Hepatocyte (in vitro differentiated cells): Measurements from ENCODE around the gene RCBTB2. TPM values are rescaled to one million over a fixed set of nuclear protein-coding genes. Genes with fewer than 3 reads are reported as not detected.
"Not testable (repeated sequence)": the region's sequence is repeated elsewhere in the genome, so short reads cannot be mapped to it uniquely, and the experiment has no call there.

ENCODE experiments used
- DNase-seq: peaks from one replicate; pipeline ENCODE4 v3.0.0-alpha.2; 2016; ENCODE audit warnings: low spot score
- H2AFZ ChIP-seq: fragments of 200-600 bp; sonication (generic); 2 replicates; pipeline ENCODE4 v1.6.0; 2016; ENCODE audit warnings: antibody characterized with exemption, mild to moderate bottlenecking
- H3K27ac ChIP-seq: fragments of 200-600 bp; sonication (generic); 2 replicates; pipeline ENCODE4 v1.5.1; 2016; ENCODE audit warnings: mild to moderate bottlenecking
- H3K27me3 ChIP-seq: fragments of 200-600 bp; sonication (generic); 2 replicates; pipeline ENCODE4 v1.6.1; 2016
- H3K36me3 ChIP-seq: fragments of 200-600 bp; sonication (generic); replicated peaks from 2 replicates; pipeline ENCODE4 v1.5.1; 2016; ENCODE audit warnings: low read depth; ENCODE audit not compliant: insufficient read depth
- H3K4me1 ChIP-seq: fragments of 200-600 bp; sonication (generic); 2 replicates; pipeline ENCODE4 v1.5.1; 2016; ENCODE audit warnings: mild to moderate bottlenecking, moderate library complexity; ENCODE audit not compliant: insufficient read depth
- H3K4me2 ChIP-seq: fragments of 200-600 bp; sonication (generic); 2 replicates; pipeline ENCODE4 v1.6.0; 2016
- H3K4me3 ChIP-seq: fragments of 200-600 bp; sonication (generic); 2 replicates; pipeline ENCODE4 v1.5.1; 2016; ENCODE audit warnings: mild to moderate bottlenecking
- H3K79me2 ChIP-seq: fragments of 200-600 bp; sonication (generic); 2 replicates; pipeline ENCODE4 v1.6.0; 2017; ENCODE audit warnings: mild to moderate bottlenecking
- H3K9me2 ChIP-seq: fragments of 200-600 bp; sonication (generic); replicated peaks from 2 replicates; pipeline ENCODE4 v1.6.0; 2017; ENCODE audit warnings: mild to moderate bottlenecking; ENCODE audit not compliant: insufficient read depth
- H3K9me3 ChIP-seq: fragments of 200-600 bp; sonication (generic); 2 replicates; pipeline ENCODE4 v1.5.1; 2016; ENCODE audit warnings: low read depth, mild to moderate bottlenecking
- H4K20me1 ChIP-seq: fragments of 200-600 bp; sonication (generic); 2 replicates; pipeline ENCODE4 v1.6.0; 2016; ENCODE audit warnings: mild to moderate bottlenecking; ENCODE audit not compliant: insufficient read depth, poor library complexity, severe bottlenecking
- CTCF ChIP-seq: fragments of 200-600 bp; sonication (generic); IDR thresholded peaks from 2 replicates; pipeline ENCODE4 v1.5.1; 2016; ENCODE audit warnings: antibody characterized with exemption, mild to moderate bottlenecking; ENCODE audit not compliant: poor library complexity
- EZH2 ChIP-seq: fragments of 200-600 bp; sonication (generic); IDR thresholded peaks from 2 replicates; pipeline ENCODE4 v1.6.1; 2016; ENCODE audit warnings: antibody characterized with exemption, mild to moderate bottlenecking, borderline replicate concordance
- EZH2phosphoT487 ChIP-seq: fragments of 200-600 bp; sonication (generic); IDR thresholded peaks from one replicate; pipeline ENCODE4 v1.6.1; 2018; ENCODE audit warnings: antibody characterized with exemption, mild to moderate bottlenecking, low read depth, moderate library complexity; ENCODE audit not compliant: unreplicated experiment, severe bottlenecking
- whole genome bisulfite sequencing: methylation state at CpG from one replicate; pipeline ENCODE4 v1.1.6; 2016; ENCODE audit warnings: low lambda C conversion rate; ENCODE audit errors: missing lambda C conversion rate; 5-methylcytosine and 5-hydroxymethylcytosine counted together
- polyA plus RNA-seq: library from polyadenylated mRNA; unstranded; fragments of >200 nt; fragmentation: Nextera tagmentation; extraction: Ambion mirVana; gene quantifications from 2 replicates; pipeline ENCODE4 v1.2.1, GENCODE V29; 2016
- total RNA-seq: library from RNA; depleted of rRNA; stranded (reverse); fragments of >200 nt; gene quantifications from 2 replicates; pipeline ENCODE4 v1.2.3, GENCODE V29; 2014

Gene RCBTB2
- total RNA-seq, result 12.2 TPM in 2 replicates
- 8.0 and 8.8 TPM in 2 replicates for polyA plus RNA-seq

GRCh38 chr13:48532506-48533499, at the start of gene RCBTB2:
Gene RCBTB2, minus strand, starts transcription at chr13:48533080. Its CDS starts 11,141 bp downstream, at chr13:48521939.
- H4K20me1 ChIP-seq, result no peaks in the 10 kb centered on the region
- H3K4me2 ChIP-seq, result peak within 1 kb of the TSS; percentile 72
- peak within 1 kb of the TSS; percentile 90 for H3K27ac ChIP-seq
- peak within 1 kb of the TSS; percentile 59 for H3K4me3 ChIP-seq
- peak; percentile 100 for DNase-seq
- no peak for TF ChIP-seq EZH2phosphoT487
- TF ChIP-seq EZH2, result no peak
- TF ChIP-seq CTCF, result no peak
- no peaks in the 10 kb centered on the region for H3K36me3 ChIP-seq
- no peaks in the 10 kb centered on the region for H3K9me3 ChIP-seq
- peak within 1 kb of the TSS; percentile 93 for H2AFZ ChIP-seq
- peaks cover 18% of the 10 kb centered on the region for H3K79me2 ChIP-seq
- WGBS, result 1% methylated on average over 47 of the region's 84 CpGs
- H3K4me1 ChIP-seq, result peaks cover 9% of the 10 kb centered on the region
- H3K9me2 ChIP-seq, result no peaks in the 10 kb centered on the region
- no peaks in the 10 kb centered on the region for H3K27me3 ChIP-seq

- Histone ChIP-seq H3K4me3 (no peak overlapping the region), H3K27ac (no peak overlapping the region), H4K20me1 (no peaks in the 10 kb centered on the region), H3K79me2 (no peaks in the 10 kb centered on the region), H3K36me3 (no peaks in the 10 kb centered on the region), H2AFZ (no peak overlapping the region), H3K9me2 (no peaks in the 10 kb centered on the region), H3K27me3 (no peaks in the 10 kb centered on the region), H3K4me2 (no peak overlapping the region), H3K9me3 (no peaks in the 10 kb centered on the region), H3K4me1 (peaks cover 11% of the 10 kb centered on the region)
- no peak for TF ChIP-seq EZH2
- TF ChIP-seq EZH2phosphoT487, result no peak
- 77% methylated on average over 3 of the region's 3 CpGs for WGBS
- DNase-seq, result no peak
These were observed 49.2 kb upstream of the RCBTB2 start for GRCh38 chr13:48582084-48582483.

- Histone ChIP-seq H3K27me3 (no peaks in the 10 kb centered on the region), H3K4me2 (no peak overlapping the region), H4K20me1 (no peaks in the 10 kb centered on the region), H3K4me3 (no peak overlapping the region), H3K27ac (no peak overlapping the region), H3K9me3 (no peaks in the 10 kb centered on the region), H3K36me3 (no peaks in the 10 kb centered on the region), H3K9me2 (no peaks in the 10 kb centered on the region), H3K79me2 (no peaks in the 10 kb centered on the region), H3K4me1 (peaks cover 8% of the 10 kb centered on the region), H2AFZ (no peak overlapping the region)
- 79% methylated on average over 6 of the region's 6 CpGs for WGBS
- no peak for DNase-seq
- TF ChIP-seq EZH2 (no peak), EZH2phosphoT487 (no peak), CTCF (no peak)
These were observed 48.0 kb upstream of the RCBTB2 start for GRCh38 chr13:48580896-48581295.

- Histone ChIP-seq H3K9me3 (no peaks in the 10 kb centered on the region), H3K27ac (no peak overlapping the region), H3K79me2 (no peaks in the 10 kb centered on the region), H3K36me3 (no peaks in the 10 kb centered on the region), H3K4me1 (peaks cover 6% of the 10 kb centered on the region), H4K20me1 (no peaks in the 10 kb centered on the region), H3K4me3 (no peak overlapping the region), H3K9me2 (no peaks in the 10 kb centered on the region), H3K27me3 (no peaks in the 10 kb centered on the region), H2AFZ (no peak overlapping the region), H3K4me2 (no peak overlapping the region)
- TF ChIP-seq EZH2 (no peak), CTCF (peak; percentile 85)
- WGBS, result 44% methylated on average over 8 of the region's 8 CpGs
- DNase-seq, result peak; percentile 79
These were observed 47.4 kb upstream of the RCBTB2 start for GRCh38 chr13:48580185-48580803.

- H3K27ac ChIP-seq, H3K9me3 ChIP-seq, H3K79me2 ChIP-seq, H3K4me1 ChIP-seq, H3K4me3 ChIP-seq, H4K20me1 ChIP-seq, H2AFZ ChIP-seq, H3K9me2 ChIP-seq, H3K36me3 ChIP-seq, H3K4me2 ChIP-seq, DNase-seq, H3K27me3 ChIP-seq: not testable (repeated sequence)
- WGBS, result 64% methylated on average over 1 of the region's 1 CpG
These were observed 47.0 kb upstream of the RCBTB2 start for GRCh38 chr13:48579919-48580180.
